ENCODE measurements around the gene POLR1G.

POLR1G gene

DNA sequence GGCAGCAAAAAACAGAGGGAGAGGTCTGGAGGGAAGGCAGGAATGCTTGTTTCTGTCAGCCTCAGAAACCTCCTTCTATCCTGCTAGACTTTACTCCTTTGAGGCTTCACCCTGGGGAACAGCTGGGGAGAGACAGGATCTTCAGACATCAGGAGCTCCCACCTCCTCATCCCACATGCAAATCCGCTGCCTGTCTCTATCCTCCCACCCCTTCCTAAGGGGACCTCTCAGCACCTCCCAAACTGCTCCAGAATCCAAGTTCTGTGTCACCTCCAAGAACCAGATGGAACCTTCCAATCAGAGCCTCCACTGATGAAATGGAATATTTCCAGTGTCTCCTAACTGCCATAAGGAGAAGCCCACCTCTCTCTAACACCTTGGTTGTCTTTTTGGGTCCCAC is 26.3 kb upstream of the POLR1G start:
- TF ChIP-seq GATA3 (IDR thresholded peaks at IDR 0.05; ENCODE audit: low read depth, low read length) = no peak
- TF ChIP-seq GATA2 (IDR thresholded peaks at IDR 0.05; ENCODE audit: low read depth, low read length) = no peak

DNA sequence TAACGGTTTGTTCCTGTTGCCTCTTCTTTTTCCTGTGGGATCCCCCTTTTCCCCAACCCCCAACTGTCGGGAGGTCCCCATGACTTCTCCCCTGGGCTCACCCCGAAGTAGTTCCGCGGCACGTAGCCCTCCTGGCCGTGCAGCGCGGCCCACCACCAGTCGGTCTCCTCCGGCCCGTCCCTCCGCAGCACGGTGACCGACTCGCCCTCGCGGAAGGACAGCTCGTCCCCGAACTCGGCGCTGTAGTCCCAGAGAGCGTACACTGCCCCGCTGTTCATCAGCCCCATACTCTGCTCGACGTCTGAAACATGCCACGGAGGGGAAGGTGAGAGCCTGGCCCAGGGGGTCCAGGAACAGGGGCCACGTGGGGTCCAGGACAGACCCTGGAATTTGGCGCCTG is 24.0 kb upstream of the POLR1G start:
- no peak for TF ChIP-seq GATA3 (IDR thresholded peaks at IDR 0.05; ENCODE audit: low read depth, low read length)
- no peak for TF ChIP-seq GATA2 (IDR thresholded peaks at IDR 0.05; ENCODE audit: low read depth, low read length)

DNA sequence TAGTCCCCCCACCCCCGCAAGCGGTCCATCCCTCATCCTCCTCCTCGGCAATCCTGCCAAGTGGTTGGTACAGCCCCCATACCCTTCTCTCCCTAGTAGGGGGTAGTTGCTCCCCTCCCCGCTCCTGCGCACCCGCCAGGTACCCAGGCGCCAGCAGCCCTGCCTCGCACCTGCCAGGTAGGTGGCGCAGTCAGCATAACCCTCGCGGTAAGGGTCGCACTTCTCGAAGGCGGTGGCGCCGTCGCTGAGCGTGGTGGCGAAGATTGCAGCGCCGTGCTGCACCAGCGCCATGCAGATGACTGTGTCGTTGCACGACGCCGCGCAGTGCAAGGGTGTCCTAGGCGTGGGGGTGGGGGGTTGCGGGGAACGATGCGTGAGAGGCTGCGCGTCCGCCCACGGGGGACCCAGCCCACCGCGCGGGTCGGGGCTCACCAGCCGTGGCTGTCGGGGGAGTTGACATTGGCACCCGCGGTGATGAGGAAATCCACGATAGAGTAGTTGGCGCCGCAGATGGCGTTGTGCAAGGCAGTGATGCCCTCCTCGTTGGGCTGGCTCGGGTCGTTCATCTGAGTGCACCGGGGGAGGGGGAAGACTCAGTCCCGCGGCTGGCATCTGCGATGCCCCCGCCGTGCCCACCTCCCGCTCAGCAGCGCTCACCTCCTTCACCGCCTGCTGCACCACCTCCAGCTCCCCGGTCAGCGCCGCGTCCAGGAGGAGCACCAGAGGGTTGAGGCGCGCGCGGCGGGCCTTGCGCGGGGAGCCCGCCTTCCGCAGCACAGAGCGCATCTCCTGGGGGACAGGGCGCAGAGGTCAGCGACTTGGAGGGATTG is 20.8 kb upstream of the POLR1G start:
- TF ChIP-seq GATA2 (IDR thresholded peaks at IDR 0.05; ENCODE audit: low read depth, low read length) = no peak

DNA sequence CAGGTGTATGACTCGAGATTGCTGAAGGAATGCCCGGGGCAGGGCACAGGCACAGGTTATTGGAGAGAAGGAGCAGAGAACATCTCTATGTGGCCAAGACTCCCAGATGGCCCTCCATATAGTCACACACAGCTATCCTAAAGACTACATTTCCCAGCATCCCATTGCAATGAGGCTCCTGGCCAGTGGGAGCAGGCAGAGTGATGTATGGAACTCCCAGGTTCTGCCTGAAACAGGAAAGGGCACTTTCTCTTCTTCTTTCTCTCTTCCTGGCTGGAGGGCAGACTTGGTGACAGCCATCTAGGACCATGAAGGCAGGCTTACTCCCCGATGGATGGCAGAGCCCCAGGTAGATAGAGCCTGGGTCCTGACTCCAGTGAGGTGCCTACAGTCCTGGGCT is 15.1 kb upstream of the POLR1G start:
- no peak for TF ChIP-seq GATA3 (IDR thresholded peaks at IDR 0.05; ENCODE audit: low read depth, low read length)
- TF ChIP-seq GATA2 (IDR thresholded peaks at IDR 0.05; ENCODE audit: low read depth, low read length) = no peak

DNA sequence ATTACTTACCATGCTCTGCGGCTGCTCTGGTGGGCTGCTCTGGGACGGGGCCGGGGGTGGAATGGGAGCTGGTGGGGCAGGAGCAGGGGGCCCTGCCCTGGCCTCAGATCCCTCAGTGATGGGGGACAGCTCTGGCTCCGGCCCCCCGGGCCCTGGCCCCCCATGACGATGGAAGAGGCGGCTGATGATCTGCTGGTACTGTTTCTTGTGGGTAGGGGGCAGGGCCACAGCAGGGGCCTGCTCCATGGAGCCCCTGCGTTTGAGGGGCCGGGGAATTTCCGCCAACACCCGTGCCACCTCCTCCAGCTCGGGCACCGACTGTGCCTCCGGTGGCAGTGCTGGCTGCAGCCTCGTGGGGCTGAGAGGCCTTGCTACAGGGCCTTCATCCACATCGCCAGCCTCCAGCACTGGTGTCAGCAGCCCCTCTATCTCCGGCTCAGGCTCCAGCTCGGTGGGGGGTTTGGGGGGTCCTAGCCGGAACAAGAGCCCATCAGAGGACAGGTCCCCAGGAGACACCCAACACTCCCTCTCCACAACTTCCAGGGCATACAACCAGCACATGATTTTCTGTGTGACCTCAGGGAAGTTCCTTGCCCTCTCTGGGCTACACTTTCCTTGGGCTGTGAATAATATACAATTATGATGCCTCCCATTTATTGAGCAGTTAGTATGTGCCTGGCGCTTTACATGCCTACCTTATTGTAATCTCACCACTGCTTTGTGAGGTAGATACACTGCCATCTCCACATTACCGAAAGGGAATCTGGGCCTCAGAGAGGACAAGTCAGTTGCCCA is 14.4 kb upstream of the POLR1G start:
- no peak for TF ChIP-seq GATA2 (IDR thresholded peaks at IDR 0.05; ENCODE audit: low read depth, low read length)
- no peak for TF ChIP-seq GATA3 (IDR thresholded peaks at IDR 0.05; ENCODE audit: low read depth, low read length)

DNA sequence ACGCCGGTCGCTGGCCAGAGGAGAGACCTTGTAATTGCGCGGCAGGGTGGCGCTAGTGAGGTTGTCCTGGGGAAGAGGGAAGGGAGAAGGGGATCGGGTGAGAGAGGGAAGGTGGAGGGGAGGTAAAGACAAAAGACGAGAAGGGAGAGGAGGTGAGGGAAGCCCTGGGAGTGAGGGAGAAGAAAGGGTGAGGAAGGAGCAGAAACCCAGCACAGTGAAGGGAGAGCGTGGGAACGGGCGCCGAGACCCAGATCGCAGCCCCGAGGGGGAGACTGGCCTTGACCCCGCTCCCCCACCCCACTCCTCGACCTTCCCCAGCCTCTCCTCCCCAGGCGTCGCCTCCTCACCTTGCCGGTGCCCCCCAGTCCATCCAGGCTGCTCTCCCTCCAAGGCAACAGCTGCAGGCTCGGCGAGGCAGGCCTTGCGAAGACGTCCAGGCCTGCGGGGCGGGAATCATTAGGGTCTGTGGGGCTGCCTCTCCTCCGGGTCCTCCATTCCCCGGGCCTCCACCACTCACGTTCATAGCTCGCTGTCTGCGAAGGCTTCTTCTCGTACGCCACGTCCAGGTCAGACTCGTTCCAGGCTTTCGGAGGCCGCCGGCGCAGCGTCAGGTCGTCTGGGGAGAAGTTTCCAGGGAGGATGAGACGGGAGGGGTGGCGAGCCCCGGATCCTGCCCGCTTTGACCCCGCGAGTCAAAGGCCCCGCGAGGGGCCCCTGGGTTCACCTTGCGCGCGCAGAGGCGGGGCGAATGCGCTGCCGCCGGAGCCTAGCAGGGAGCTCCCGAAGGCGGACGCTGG is 10.4 kb upstream of the POLR1G start:
- TF ChIP-seq GATA3 (IDR thresholded peaks at IDR 0.05; ENCODE audit: low read depth, low read length) (no peak), GATA2 (IDR thresholded peaks at IDR 0.05; ENCODE audit: low read depth, low read length) (no peak)

DNA sequence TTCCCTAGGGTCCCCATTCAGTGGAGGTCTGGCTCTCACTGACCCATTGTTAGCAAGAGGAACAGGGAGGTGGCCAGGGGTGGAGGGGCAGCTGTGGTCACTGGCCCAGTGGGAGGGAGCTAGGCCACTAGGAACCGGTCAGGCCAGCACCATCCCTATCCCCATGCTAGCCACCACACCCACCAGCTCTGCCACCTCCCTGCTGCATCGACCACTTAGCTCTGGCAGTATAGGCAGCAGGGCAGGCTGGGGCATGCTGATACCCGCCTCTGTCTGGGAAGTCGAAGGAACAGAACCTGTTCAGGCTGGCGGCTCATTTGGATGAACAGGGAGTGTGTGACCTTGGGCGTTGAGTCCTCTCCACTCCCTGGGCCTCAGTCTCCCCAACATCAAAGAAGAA is 6.3 kb upstream of the POLR1G start:
- TF ChIP-seq GATA2 (IDR thresholded peaks at IDR 0.05; ENCODE audit: low read depth, low read length) (no peak), GATA3 (IDR thresholded peaks at IDR 0.05; ENCODE audit: low read depth, low read length) (no peak)

DNA sequence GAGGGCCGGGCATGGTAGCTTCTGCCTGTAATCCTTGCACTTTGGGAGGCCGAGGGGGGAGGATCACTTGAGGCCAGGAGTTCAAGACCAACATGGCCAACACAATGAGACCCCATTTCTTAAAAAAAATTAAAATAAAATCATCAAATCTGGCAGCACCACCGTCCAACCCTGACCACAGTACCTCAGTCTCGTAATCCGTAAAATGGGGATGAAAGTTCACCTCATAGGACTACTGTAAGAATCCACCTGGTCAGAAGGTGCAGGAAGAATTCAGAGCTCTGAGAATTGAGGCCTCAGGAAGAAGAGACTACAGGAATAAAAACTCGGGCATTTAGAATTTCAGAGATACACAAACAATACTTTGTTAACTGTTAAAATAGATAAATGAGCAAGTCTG is 4.6 kb upstream of the POLR1G start:
- TF ChIP-seq GATA2 (IDR thresholded peaks at IDR 0.05; ENCODE audit: low read depth, low read length) (no peak), GATA3 (IDR thresholded peaks at IDR 0.05; ENCODE audit: low read depth, low read length) (no peak)

DNA sequence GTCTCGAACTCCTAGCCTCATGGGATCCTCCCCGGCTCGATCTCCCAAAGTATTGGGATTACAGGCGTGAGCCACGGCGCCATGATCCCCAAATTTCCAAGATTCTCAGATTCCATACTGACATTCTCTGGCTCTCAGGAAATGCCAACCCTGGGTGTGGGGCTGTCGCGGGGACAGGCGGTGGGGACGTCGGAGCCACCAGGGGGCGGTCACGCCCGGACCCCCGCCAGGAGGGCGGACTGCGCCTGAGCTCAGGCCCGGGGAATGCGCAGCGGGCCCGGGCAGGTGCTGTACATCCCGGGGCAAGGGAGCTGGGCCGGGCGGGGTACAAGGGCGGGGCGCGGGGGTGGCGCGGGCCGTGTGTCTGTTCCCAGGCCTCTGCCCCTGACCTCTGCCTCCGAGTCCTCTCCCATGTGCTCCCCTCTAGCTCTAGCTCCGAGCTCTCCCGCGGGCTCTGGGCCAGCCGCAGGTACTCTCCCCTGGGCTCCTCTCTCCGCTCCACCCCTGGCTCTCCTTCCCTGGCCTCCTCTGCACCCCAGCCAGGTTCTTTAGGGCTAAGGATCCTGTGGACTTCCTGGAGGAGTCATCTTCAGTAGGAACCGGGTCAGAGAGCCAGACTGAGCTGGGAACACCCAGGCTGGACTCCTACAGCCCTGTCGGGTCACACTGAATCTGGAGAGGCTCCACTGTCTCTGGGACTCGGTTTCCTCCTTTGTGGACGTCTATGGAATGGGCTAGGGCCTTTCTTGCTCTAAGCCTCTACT is 4.0 kb upstream of the POLR1G start:
- no peak for TF ChIP-seq GATA3 (IDR thresholded peaks at IDR 0.05; ENCODE audit: low read depth, low read length)

DNA sequence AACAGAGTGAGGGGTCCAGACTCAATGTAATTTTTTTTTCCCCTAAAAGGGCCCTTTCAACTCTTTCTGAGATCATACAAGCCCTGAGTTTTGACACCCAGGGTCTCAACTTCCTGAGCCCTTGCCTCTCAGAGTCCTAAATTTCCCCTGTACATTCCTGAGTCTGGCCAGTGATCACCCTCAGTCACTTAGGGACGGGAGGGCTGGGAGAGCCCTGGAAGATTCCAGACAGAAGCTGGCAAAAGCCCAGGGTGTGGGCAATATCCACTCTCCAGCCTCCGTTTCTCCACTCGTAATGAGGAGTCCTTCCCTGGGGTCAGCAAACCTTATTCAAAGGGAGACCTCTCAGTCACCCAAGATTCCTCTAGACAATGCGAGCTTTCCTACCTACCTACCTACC is 3.2 kb upstream of the POLR1G start:
- TF ChIP-seq GATA3 (IDR thresholded peaks at IDR 0.05; ENCODE audit: low read depth, low read length) (no peak), GATA2 (IDR thresholded peaks at IDR 0.05; ENCODE audit: low read depth, low read length) (no peak)

DNA sequence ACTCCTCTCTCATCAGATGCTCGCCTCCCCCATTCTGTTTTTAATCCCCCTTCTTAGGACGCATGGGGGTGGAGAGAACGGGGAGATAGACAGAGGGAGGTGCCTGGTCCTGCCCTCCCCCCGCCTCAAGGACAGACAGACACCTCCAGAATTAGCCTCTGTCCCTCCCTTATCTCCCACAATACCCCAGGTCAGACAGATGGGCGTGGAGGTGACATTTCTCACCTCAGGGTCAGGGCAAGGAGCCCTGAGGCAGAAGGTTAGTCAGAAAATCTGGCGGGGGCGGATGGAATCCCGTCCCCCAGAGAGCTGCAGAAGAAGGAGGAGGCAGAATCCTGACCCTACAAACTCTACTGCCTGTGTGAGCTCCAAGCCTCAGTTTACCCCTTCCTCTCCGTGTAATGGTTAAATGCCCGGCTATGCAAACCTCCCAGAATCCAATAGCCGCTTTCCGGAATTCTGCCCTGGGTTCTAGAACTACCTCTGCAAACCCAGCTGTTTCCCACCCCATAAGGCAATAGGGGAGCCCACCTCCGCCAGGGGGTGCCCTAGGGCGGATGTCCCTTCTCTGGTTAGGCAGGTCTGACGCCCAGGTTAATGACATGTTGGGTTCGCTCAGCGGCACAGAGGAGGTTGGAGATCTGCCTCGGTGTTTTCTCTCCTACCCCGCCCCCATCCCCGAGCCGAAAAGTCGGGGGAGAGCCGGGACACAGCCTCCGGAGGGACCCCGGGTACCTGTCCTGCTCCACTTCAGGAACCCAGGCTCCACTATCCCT is 2.5 kb upstream of the POLR1G start:
- TF ChIP-seq GATA2 (IDR thresholded peaks at IDR 0.05; ENCODE audit: low read depth, low read length) (no peak), GATA3 (IDR thresholded peaks at IDR 0.05; ENCODE audit: low read depth, low read length) (no peak)

DNA sequence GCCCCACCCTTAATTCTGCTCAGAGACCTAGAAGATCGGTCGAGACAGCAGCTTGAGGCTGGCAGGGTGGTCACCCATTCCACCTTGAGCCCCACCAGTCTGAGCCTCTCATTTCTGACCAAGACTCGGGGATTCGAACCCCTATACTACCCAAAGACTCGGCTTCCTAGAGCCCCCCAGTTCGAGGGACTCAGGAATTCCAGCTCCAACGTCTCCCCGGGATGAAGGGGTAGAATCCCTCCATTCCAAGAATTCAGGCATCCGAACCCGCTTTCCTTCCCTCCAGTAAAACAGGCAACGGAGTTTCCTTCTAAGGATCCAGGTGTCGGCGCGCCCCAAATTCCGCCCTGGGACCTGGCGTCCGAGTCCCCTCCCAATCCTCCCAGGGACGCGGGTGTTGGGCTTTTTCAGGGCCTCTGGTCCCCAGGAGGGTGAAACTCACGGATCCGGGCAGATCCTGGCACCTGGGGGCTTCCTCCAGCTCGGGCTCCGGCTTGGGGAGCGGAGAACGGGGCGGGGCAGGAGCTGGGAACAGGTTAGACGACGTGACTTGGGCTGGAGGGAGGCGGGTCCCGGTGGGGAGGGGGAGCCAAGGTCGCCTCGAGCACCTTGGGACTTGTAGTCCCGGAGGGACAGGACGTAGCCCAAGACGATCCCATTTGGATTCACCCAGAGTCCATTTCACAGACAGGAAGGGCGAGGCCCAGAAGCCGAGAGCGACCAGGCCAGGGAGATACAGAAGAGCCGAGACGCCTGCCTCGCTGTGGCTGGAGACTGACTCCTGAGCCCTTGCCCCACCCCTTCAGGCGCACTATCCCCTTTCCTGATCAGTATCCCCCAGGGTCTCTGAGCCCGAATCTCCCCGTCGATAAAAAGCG is 1.6 kb upstream of the POLR1G start, which contains the start of gene PPP1R13L:
Gene PPP1R13L, minus strand, starts transcription at position 513 of the 878 bp plus-strand sequence. CDS start 6,751 bp downstream, outside the sequence.
- TF ChIP-seq GATA2 (IDR thresholded peaks at IDR 0.05; ENCODE audit: low read depth, low read length) (no peak), GATA3 (IDR thresholded peaks at IDR 0.05; ENCODE audit: low read depth, low read length) (no peak)

Data from SH-SY5Y (cell line).